Neural cell (in vitro differentiated cells): ENCODE data around the gene PHF23. TPM values are rescaled to one million over a fixed set of nuclear protein-coding genes. Genes with fewer than 3 reads are reported as not detected.

Source experiments
- H2AFZ ChIP-seq: fragments of 200-600, 300-800 bp; sonication (generic), shearing (Covaris generic); 2 replicates; pipeline ENCODE4 v1.6.0; 2014; ENCODE audit warnings: low read depth, mild to moderate bottlenecking, antibody characterized with exemption, low read length, moderate library complexity
- H3F3A ChIP-seq: fragments of 200-600 bp; shearing (Covaris generic); 2 replicates; pipeline ENCODE4 v1.6.1; 2016; ENCODE audit warnings: mild to moderate bottlenecking, moderate library complexity, mixed read lengths, antibody characterized with exemption, low read length; ENCODE audit not compliant: insufficient read depth, poor library complexity, severe bottlenecking
- H3K27ac ChIP-seq: fragments of 200-600, 300-800 bp; sonication (generic), shearing (Covaris generic); 2 replicates; pipeline ENCODE4 v1.5.1; 2014; ENCODE audit warnings: mild to moderate bottlenecking, low read length, moderate library complexity
- H3K27me3 ChIP-seq: fragments of 300-800, 200-600 bp; sonication (generic), shearing (Covaris generic); 2 replicates; pipeline ENCODE4 v1.6.0; 2014; ENCODE audit warnings: mild to moderate bottlenecking, low read depth, low read length, moderate library complexity; ENCODE audit not compliant: insufficient read depth
- H3K36me3 ChIP-seq: fragments of 300-800, 200-600 bp; sonication (generic), shearing (Covaris generic); 2 replicates; pipeline ENCODE4 v1.5.1; 2014; ENCODE audit warnings: mild to moderate bottlenecking, antibody characterized with exemption, low read length, moderate library complexity; ENCODE audit not compliant: insufficient read depth
- H3K4me2 ChIP-seq: fragments of 300-800, 200-600 bp; sonication (generic), shearing (Covaris generic); 2 replicates; pipeline ENCODE4 v1.6.0; 2014; ENCODE audit warnings: mild to moderate bottlenecking, low read length
- H3K4me3 ChIP-seq: fragments of 300-800, 200-600 bp; sonication (generic), shearing (Covaris generic); 2 replicates; pipeline ENCODE4 v1.5.1; 2014; ENCODE audit warnings: mild to moderate bottlenecking, low read length, moderate library complexity
- H3K79me2 ChIP-seq: fragments of 200-600 bp; shearing (Covaris generic); replicated peaks from 2 replicates; pipeline ENCODE4 v1.6.0; 2014; ENCODE audit warnings: mild to moderate bottlenecking, low read length, moderate library complexity; ENCODE audit not compliant: insufficient read depth
- H3K9ac ChIP-seq: fragments of 300-800, 200-600 bp; sonication (generic), shearing (Covaris generic); 2 replicates; pipeline ENCODE4 v1.6.1; 2016; ENCODE audit warnings: mild to moderate bottlenecking, low read length, mixed read lengths
- H3K9me2 ChIP-seq: fragments of 200-600 bp; shearing (Covaris generic); 2 replicates; pipeline ENCODE4 v1.6.1; 2016; ENCODE audit warnings: mild to moderate bottlenecking, low read length, mixed read lengths; ENCODE audit not compliant: insufficient read depth
- H3K9me3 ChIP-seq: fragments of 200-600, 300-800 bp; sonication (generic), shearing (Covaris generic); 2 replicates; pipeline ENCODE4 v1.6.1; 2016; ENCODE audit warnings: mild to moderate bottlenecking, mixed run types, low read length, moderate library complexity, mixed read lengths
- H4K20me1 ChIP-seq: fragments of 200-600 bp; shearing (Covaris generic); 2 replicates; pipeline ENCODE4 v1.6.1; 2016; ENCODE audit warnings: mild to moderate bottlenecking, mixed run types; ENCODE audit not compliant: insufficient read depth
- EP300 ChIP-seq: fragments of 450-650 bp; conservative IDR thresholded peaks from 2 replicates; pipeline ENCODE4 v1.6.1; 2014; ENCODE audit warnings: antibody characterized with exemption, mild to moderate bottlenecking, moderate library complexity; ENCODE audit not compliant: poor library complexity, severe bottlenecking
- EZH2 ChIP-seq: fragments of 200-600, 300-800 bp; shearing (Covaris generic), sonication (generic); IDR thresholded peaks from 2 replicates; pipeline ENCODE4 v1.6.1; 2014; ENCODE audit warnings: antibody characterized with exemption, low read length, borderline replicate concordance, mild to moderate bottlenecking; ENCODE audit not compliant: insufficient read depth, poor library complexity, severe bottlenecking
- MXI1 ChIP-seq: fragments of 450-650 bp; conservative IDR thresholded peaks from 2 replicates; pipeline ENCODE4 v1.6.1; 2014; ENCODE audit warnings: antibody characterized with exemption, mild to moderate bottlenecking; ENCODE audit not compliant: poor library complexity, severe bottlenecking
- POLR2AphosphoS5 ChIP-seq: IDR thresholded peaks from 2 replicates; pipeline ENCODE4 v1.6.1; 2012
- RAD21 ChIP-seq: fragments of 450-650 bp; conservative IDR thresholded peaks from 2 replicates; pipeline ENCODE4 v1.6.1; 2014; ENCODE audit warnings: antibody characterized with exemption, mild to moderate bottlenecking, moderate library complexity
- SMC3 ChIP-seq: fragments of 450-650 bp; conservative IDR thresholded peaks from 2 replicates; pipeline ENCODE4 v1.6.1; 2014; ENCODE audit warnings: antibody characterized with exemption, mild to moderate bottlenecking, moderate library complexity; ENCODE audit not compliant: poor library complexity
- TAF1 ChIP-seq: IDR thresholded peaks from 2 replicates; pipeline ENCODE4 v1.6.1; 2012; ENCODE audit warnings: low read depth
- polyA plus RNA-seq: library from polyadenylated mRNA; depleted of rRNA; stranded (reverse); fragments of >200 nt; gene quantifications from 2 replicates; pipeline ENCODE4 v1.2.3, GENCODE V29; 2014
- TF ChIP-seq, protein P1 (sequence below): fragments of 450-650 bp; IDR thresholded peaks from 2 replicates; pipeline ENCODE4 v1.5.1; 2014; ENCODE audit warnings: antibody characterized with exemption, mild to moderate bottlenecking, moderate library complexity; ENCODE audit not compliant: poor library complexity, severe bottlenecking
- TF ChIP-seq, protein P2 (sequence below): IDR thresholded peaks from 2 replicates; pipeline ENCODE4 v1.6.1; 2012; ENCODE audit warnings: borderline replicate concordance

The PHF23 gene
- polyA plus RNA-seq, 1 donor from 2014 or later = 55.7 TPM

DNA sequence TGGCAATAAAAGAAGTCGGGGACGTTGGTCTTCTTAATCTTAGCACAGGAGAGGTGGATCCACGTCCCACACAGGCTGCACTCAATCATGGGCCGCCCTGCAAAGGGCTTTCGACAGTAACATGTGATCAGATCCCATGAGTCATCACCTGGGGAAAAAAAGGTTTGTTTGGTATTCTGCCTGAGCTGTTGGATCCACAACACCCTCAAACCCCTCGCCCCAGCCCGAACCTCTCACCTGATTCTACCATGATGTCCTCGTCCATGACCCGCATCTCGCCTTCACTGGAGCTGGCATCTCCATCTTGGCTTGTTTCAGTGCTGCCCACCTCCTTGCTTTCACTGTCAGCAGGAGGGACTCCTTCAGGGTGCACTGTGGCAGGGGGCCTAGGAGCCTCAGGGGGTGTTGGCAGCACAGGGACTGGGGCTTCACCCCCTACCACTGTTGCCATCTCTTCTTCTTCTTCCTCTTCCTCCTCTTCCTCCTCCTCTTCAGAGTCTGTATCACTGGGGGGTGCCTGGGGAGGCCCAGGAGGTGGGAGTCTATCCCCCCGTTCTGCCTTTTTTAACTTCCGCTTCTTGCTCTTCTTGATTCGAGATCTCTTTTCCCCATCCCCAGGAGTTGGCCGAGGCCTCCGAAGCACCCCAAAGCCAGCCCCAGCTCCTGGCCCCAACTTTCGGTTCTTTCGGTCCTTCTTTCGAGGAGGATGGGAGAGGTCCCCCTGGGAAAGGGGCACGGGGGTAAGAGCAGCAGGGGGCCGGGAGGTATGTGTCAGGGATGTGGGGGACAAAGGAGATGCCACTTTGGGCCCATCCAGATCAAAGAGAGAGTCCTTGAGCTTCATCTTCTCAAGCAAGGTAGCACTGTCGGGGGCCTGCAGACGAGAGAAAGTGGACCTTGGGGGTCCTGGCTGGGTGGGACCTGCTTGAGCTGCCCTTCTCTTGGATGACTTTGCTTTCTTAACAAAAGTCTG lies 3.3 kb downstream of the PHF23 start:
- H3K79me2 ChIP-seq = peaks cover 82% of the 10 kb centered on the region
- TF ChIP-seq, protein P1, sequence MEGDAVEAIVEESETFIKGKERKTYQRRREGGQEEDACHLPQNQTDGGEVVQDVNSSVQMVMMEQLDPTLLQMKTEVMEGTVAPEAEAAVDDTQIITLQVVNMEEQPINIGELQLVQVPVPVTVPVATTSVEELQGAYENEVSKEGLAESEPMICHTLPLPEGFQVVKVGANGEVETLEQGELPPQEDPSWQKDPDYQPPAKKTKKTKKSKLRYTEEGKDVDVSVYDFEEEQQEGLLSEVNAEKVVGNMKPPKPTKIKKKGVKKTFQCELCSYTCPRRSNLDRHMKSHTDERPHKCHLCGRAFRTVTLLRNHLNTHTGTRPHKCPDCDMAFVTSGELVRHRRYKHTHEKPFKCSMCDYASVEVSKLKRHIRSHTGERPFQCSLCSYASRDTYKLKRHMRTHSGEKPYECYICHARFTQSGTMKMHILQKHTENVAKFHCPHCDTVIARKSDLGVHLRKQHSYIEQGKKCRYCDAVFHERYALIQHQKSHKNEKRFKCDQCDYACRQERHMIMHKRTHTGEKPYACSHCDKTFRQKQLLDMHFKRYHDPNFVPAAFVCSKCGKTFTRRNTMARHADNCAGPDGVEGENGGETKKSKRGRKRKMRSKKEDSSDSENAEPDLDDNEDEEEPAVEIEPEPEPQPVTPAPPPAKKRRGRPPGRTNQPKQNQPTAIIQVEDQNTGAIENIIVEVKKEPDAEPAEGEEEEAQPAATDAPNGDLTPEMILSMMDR = no peak
- no peak for TF ChIP-seq TAF1
- TF ChIP-seq MXI1 = no peak
- TF ChIP-seq, protein P2, sequence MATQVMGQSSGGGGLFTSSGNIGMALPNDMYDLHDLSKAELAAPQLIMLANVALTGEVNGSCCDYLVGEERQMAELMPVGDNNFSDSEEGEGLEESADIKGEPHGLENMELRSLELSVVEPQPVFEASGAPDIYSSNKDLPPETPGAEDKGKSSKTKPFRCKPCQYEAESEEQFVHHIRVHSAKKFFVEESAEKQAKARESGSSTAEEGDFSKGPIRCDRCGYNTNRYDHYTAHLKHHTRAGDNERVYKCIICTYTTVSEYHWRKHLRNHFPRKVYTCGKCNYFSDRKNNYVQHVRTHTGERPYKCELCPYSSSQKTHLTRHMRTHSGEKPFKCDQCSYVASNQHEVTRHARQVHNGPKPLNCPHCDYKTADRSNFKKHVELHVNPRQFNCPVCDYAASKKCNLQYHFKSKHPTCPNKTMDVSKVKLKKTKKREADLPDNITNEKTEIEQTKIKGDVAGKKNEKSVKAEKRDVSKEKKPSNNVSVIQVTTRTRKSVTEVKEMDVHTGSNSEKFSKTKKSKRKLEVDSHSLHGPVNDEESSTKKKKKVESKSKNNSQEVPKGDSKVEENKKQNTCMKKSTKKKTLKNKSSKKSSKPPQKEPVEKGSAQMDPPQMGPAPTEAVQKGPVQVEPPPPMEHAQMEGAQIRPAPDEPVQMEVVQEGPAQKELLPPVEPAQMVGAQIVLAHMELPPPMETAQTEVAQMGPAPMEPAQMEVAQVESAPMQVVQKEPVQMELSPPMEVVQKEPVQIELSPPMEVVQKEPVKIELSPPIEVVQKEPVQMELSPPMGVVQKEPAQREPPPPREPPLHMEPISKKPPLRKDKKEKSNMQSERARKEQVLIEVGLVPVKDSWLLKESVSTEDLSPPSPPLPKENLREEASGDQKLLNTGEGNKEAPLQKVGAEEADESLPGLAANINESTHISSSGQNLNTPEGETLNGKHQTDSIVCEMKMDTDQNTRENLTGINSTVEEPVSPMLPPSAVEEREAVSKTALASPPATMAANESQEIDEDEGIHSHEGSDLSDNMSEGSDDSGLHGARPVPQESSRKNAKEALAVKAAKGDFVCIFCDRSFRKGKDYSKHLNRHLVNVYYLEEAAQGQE = no peak
- TF ChIP-seq EP300 = no peak
- H3K4me3 ChIP-seq = peak overlapping the region; percentile 75
- H3K9me2 ChIP-seq = no peaks in the 10 kb centered on the region
- H3F3A ChIP-seq = peaks cover 3% of the 10 kb centered on the region
- no peak overlapping the region for H3K9ac ChIP-seq
- H2AFZ ChIP-seq = no peak overlapping the region
- H4K20me1 ChIP-seq = no peaks in the 10 kb centered on the region
- no peak overlapping the region for H3K4me2 ChIP-seq
- H3K27ac ChIP-seq = no peak overlapping the region
- H3K27me3 ChIP-seq = no peaks in the 10 kb centered on the region
- no peaks in the 10 kb centered on the region for H3K9me3 ChIP-seq
- H3K36me3 ChIP-seq = no peaks in the 10 kb centered on the region

DNA sequence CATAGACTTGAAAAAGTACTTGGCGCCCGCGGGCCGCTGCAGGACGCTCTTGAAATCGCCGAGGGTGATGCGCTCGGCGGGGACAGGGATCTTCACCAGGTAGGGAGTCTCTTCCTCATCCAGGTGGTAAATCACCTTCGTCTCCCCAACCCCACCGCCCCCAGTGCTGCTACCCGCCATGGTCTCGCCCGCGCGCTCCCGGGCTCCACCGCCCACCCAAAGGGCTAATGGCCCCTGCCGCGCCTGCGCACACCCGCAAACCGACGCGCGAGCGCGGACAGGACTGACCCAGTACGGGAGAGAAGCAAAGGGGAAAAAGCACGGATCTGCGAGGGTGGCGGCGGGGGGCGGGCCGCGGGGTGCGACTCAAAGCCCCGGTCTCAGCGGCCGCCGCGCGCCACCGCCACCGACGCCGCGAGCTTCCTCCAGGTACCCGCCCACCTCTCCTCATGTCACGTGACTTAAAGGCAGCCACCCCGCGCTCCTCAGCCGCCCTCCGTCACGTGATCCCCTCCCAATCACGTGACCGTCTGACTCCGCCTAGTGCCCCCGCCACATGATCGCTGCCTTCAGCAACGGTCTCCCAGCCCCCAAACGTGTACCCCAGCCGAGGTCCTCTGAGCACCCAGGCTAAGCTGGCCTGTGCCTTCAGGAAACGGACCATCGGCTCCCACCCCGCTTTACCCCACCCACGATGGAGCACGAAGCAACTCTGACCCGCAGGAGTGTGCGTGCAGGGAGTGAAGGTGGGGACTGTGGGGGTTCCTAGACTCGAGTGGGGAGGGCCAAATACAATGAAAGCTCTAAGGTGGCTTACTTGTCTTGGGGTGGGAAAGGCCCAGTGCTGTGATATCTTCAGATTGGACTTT lies 4.9 kb downstream of the PHF23 start, which contains the start of gene DVL2:
DVL2 (minus strand) TSS at position 435 of the 869 bp plus-strand sequence; CDS start at position 180, 255 bp downstream.
- H3K9me2 ChIP-seq = no peaks in the 10 kb centered on the region
- peaks cover 3% of the 10 kb centered on the region for H3F3A ChIP-seq
- H2AFZ ChIP-seq = peak within 1 kb of the TSS; percentile 23
- peak; percentile 26 for TF ChIP-seq SMC3
- TF ChIP-seq EP300 = peak; percentile 54
- TF ChIP-seq EZH2 = no peak
- peak; percentile 92 for TF ChIP-seq POLR2AphosphoS5
- TF ChIP-seq MXI1 = peak; percentile 81
- peak; percentile 68 for TF ChIP-seq TAF1
- TF ChIP-seq, protein P1 = peak; percentile 11
- peak; percentile 37 for TF ChIP-seq RAD21
- TF ChIP-seq, protein P2 = no peak
- no peaks in the 10 kb centered on the region for H3K9me3 ChIP-seq
- H4K20me1 ChIP-seq = peaks cover 5% of the 10 kb centered on the region
- H3K27ac ChIP-seq = peak within 1 kb of the TSS; percentile 88
- no peaks in the 10 kb centered on the region for H3K36me3 ChIP-seq
- peak within 1 kb of the TSS; percentile 85 for H3K9ac ChIP-seq
- H3K27me3 ChIP-seq = no peaks in the 10 kb centered on the region
- H3K4me2 ChIP-seq = peak within 1 kb of the TSS; percentile 91
- peaks cover 82% of the 10 kb centered on the region for H3K79me2 ChIP-seq
- peak within 1 kb of the TSS; percentile 81 for H3K4me3 ChIP-seq
